Heart left ventricle (tissue), 16 donors: ENCODE results near the gene WTAP. TPM values are rescaled to one million over a fixed set of nuclear protein-coding genes. Genes with fewer than 3 reads are reported as not detected.
A peak's percentile ranks its signal among the peaks of the same experiment; 100 is the strongest.

Source experiments
- ATAC-seq, 4 donors: fragments of 200-7000 bp; cut with Tn5 transposase; one replicate each; pipeline ENCODE4 v1.9.1; 2020 to 2022; ENCODE audit warnings: moderate library complexity in 4 of 4, mild to moderate bottlenecking in 3 of 4, moderate number of reproducible peaks in 1 of 4
- DNase-seq, 5 donors: peaks; one replicate each; pipeline ENCODE4 v3.0.0-alpha.2; 2020
- H3K27ac ChIP-seq, 12 donors: fragments of 200-600 bp; sonication (generic) in 4 of 12; one replicate each; pipeline versions ENCODE4 v1.5.0 to v1.8.0; 2016 to 2022; ENCODE audit warnings: mild to moderate bottlenecking in 2 of 12
- H3K27me3 ChIP-seq, 9 donors: fragments of 200-600 bp; sonication (generic) in 2 of 9; one replicate each; pipeline versions ENCODE4 v1.5.1 to v1.8.0; 2016 to 2022; ENCODE audit warnings: mild to moderate bottlenecking in 3 of 9
- H3K36me3 ChIP-seq, 9 donors: fragments of 200-600 bp; sonication (generic) in 2 of 9; one replicate each; pipeline versions ENCODE4 v1.5.0 to v1.8.0; 2018 to 2022; ENCODE audit warnings: mild to moderate bottlenecking in 2 of 9
- H3K4me1 ChIP-seq, 12 donors: fragments of 200-600 bp; sonication (generic) in 4 of 12; one replicate each; pipeline versions ENCODE4 v1.5.0 to v1.8.0; 2016 to 2022; ENCODE audit warnings: mild to moderate bottlenecking in 3 of 12
- H3K4me3 ChIP-seq, 12 donors: fragments of 200-600 bp; sonication (generic) in 4 of 12; one replicate each; pipeline versions ENCODE4 v1.5.0 to v1.8.0; 2017 to 2022; ENCODE audit warnings: mild to moderate bottlenecking in 9 of 12, moderate library complexity in 4 of 12
- H3K9me3 ChIP-seq, 12 donors: fragments of 200-600 bp; sonication (generic) in 4 of 12; one replicate each; pipeline versions ENCODE4 v1.5.0 to v1.8.0; 2016 to 2022; ENCODE audit warnings: mild to moderate bottlenecking in 1 of 12
- POLR2A ChIP-seq, 2 donors: fragments of 450-650 bp; IDR thresholded peaks; one replicate each; pipeline ENCODE4 v1.6.1; 2017; ENCODE audit warnings: antibody characterized with exemption in 2 of 2, mild to moderate bottlenecking in 2 of 2, moderate library complexity in 2 of 2
- WGBS, 4 donors: extraction: QIAGEN DNeasy Blood & Tissue Kit in 2 of 4; methylation state at CpG; one replicate each; pipeline versions ENCODE4 v1.1.5 to v1.1.7; 2013 to 2018; 5-methylcytosine and 5-hydroxymethylcytosine counted together
- intact Hi-C, 10 donors: fragments of 100-400 bp; cut with DNase I; formaldehyde crosslinking; loops; one replicate each; pipeline versions ENCODE4 v1.11.1 to v1.14.2; 2022
- polyA plus RNA-seq, 2 donors: library from polyadenylated mRNA; stranded (reverse); fragments of 200-250 nt; gene quantifications; one replicate each; pipeline ENCODE4 v1.2.3, GENCODE V29; 2013
- total RNA-seq, 9 donors: library from RNA; depleted of rRNA in 2 of 9; stranded (reverse); fragments of >200 nt in 2 of 9; fragmentation: NEBNext Ultra II Directional in 3 of 9; extraction: Animal tissue kit (Norgen Biotek cat#: 25700) in 3 of 9; gene quantifications; one replicate each; pipeline versions ENCODE4 v1.1.0 to v1.2.4, GENCODE V29; 2016 to 2023
- TF ChIP-seq, protein P1 (sequence below), 12 donors: fragments of 200-600 bp; sonication (generic) in 4 of 12; IDR thresholded peaks; one replicate each; pipeline versions ENCODE4 v1.5.0 to v1.8.0; 2018 to 2022; ENCODE audit warnings: antibody characterized with exemption in 12 of 12, mild to moderate bottlenecking in 5 of 12
- donor health status: ischemic (EF 13 %, LVEDD 7.1; RV severe dilation, severe dysfunction).
- donor health status: healthy with polysubstance abuse.
- donor health status: DM: no; HTN: yes; CAD: no.
- donor health status: DM: no; HTN: no; CAD: no.
- donor health status: ischemic (EF 25% LVEDD 6.9; RV normal size, moderate dysfunction).
- donor health status: ischemic (EF 25% LVEDD 5.7; RV mildly dilated, moderate dysfunction).
- donor health status: healthy.
- donor health status: DM: yes; HTN: yes; CAD: no.
- donor health status: ischemic (EF 35%, LVEDD 5.7; RV mildly dilated, moderate dysfunction).
- donor health status: nonischemic (EF 11% LVEDD 7.7; RV severe dilation, severe dysfunction).
- donor health status: DM: yes; HTN: yes; CAD: no.
- donor health status: PGD.
- donor health status: ischemic (EF 29% LVEDD 5.4; RV normal size, mild dysfunction).
- donor health status: nonischemic (EF 23%, LVEDD 6.1; RV moderate dilation, normal function).

WTAP gene
- total and polyA plus RNA-seq, 11 donors: 30.7 to 75.3 (median 48.2) TPM

DNA sequence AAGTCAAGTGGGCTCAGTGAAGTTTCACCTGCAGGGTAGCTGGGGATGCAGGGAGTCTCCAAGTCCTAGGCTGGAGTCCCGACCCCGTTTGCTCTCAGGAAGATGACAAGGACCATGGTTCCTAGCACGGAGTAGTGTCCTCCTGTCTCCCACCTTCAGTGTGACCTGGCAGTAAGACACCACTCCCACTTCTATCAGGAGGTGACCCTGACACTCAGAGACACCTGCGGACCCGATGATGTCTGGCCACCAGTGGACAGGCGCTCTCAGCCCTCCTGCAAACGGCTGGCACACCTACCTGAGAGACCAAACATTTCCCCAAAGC, 35.4 kb upstream of the WTAP start:
- Histone ChIP-seq H3K36me3 (peaks cover 0 to 47% (median 29%) of the 10 kb centered on the region in 9 donors), H3K4me3 (peak overlapping the region; percentile 68 to 100 (median 92)), H3K4me1 (peaks cover 0 to 63% (median 40%) of the 10 kb centered on the region in 12 donors), H3K9me3 (no peaks in the 10 kb centered on the region), H3K27ac (peak overlapping the region; percentile 91 to 100 (median 98)), H3K27me3 (no peaks in the 10 kb centered on the region)
- 24 to 28% (median 26%) methylated on average over 7 of the region's 7 CpGs for WGBS, 4 donors
- DNase-seq: no peak
- ATAC-seq: no peak
- intact Hi-C loops: loop anchor here (1.0 to 10.0 kb wide), 13 partner anchors 35 to 253 kb away; partner anchors contain the start of genes TCP1 (in 7 of the 10), WTAP (in 4 of the 10), ACAT2 (in 3 of the 10) and MRPL18 (in 2 of the 10)
- TF ChIP-seq, protein P1, sequence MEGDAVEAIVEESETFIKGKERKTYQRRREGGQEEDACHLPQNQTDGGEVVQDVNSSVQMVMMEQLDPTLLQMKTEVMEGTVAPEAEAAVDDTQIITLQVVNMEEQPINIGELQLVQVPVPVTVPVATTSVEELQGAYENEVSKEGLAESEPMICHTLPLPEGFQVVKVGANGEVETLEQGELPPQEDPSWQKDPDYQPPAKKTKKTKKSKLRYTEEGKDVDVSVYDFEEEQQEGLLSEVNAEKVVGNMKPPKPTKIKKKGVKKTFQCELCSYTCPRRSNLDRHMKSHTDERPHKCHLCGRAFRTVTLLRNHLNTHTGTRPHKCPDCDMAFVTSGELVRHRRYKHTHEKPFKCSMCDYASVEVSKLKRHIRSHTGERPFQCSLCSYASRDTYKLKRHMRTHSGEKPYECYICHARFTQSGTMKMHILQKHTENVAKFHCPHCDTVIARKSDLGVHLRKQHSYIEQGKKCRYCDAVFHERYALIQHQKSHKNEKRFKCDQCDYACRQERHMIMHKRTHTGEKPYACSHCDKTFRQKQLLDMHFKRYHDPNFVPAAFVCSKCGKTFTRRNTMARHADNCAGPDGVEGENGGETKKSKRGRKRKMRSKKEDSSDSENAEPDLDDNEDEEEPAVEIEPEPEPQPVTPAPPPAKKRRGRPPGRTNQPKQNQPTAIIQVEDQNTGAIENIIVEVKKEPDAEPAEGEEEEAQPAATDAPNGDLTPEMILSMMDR (IDR thresholded peaks at IDR 0.05): no peak
- TF ChIP-seq POLR2A (IDR thresholded peaks at IDR 0.05): no peak

DNA sequence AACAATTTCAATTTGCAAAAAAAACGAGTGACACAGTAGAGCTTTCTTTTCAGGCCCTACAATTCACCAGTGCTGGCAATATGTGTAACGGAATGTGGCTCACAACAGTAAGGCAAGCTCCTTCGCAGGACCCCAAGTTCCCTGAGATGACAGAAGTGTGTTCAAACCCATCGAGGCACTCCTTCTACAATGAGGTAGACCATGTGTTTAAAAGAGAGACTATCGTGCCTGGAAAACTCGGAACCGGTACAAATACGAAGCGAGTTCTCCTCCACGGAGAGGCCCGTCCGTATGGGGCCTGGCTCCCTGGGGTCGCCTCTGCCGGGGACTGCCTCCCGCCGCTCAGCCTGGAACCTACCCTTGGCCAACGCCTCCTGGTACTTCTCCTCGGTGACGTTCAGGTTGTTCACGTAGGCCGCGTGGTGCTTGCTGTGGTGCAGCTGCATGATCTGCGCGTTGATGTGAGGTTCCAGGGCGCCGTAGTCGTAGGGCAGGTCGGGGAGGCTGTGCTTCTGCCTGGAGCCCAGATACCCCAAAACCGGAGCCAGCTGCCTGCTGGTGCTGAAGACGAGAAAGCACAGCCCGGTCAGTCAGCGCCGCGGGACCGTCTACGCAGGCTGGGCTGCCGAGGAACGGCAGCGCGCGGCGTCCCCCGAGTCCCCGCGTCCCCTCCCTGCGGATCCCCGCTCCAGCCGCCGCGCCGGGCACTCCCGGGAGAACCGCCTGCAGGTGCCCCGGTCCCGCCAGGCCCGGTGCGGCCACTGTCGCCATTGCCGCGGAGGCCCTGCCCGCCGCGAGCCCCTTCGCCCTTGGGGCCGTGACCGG, 34.8 kb upstream of the WTAP start:
- H3K9me3 ChIP-seq: no peaks in the 10 kb centered on the region
- peak in 3 of 4 donors; percentile 15 to 58 (median 45) for ATAC-seq
- intact Hi-C loops: loop anchor here (1.0 to 10.0 kb wide), 15 partner anchors 34 to 252 kb away; partner anchors contain the start of genes TCP1 (in 8 of the 10), WTAP (in 7 of the 10), ACAT2 (in 3 of the 10) and MRPL18 (in 2 of the 10)
- TF ChIP-seq, protein P1 (IDR thresholded peaks at IDR 0.05): no peak
- no peak for TF ChIP-seq POLR2A (IDR thresholded peaks at IDR 0.05)
- peaks cover 0 to 41% (median 23%) of the 10 kb centered on the region in 9 donors for H3K36me3 ChIP-seq
- 1 to 2% (median 1%) methylated on average over 23 to 66 of the region's 66 CpGs for WGBS, 4 donors
- H3K27me3 ChIP-seq: no peaks in the 10 kb centered on the region
- DNase-seq: peak; percentile 47 to 77 (median 63)
- peaks cover 0 to 59% (median 40%) of the 10 kb centered on the region in 12 donors for H3K4me1 ChIP-seq
- peak overlapping the region; percentile 68 to 100 (median 92) for H3K4me3 ChIP-seq
- peak overlapping the region; percentile 91 to 100 (median 98) for H3K27ac ChIP-seq

DNA sequence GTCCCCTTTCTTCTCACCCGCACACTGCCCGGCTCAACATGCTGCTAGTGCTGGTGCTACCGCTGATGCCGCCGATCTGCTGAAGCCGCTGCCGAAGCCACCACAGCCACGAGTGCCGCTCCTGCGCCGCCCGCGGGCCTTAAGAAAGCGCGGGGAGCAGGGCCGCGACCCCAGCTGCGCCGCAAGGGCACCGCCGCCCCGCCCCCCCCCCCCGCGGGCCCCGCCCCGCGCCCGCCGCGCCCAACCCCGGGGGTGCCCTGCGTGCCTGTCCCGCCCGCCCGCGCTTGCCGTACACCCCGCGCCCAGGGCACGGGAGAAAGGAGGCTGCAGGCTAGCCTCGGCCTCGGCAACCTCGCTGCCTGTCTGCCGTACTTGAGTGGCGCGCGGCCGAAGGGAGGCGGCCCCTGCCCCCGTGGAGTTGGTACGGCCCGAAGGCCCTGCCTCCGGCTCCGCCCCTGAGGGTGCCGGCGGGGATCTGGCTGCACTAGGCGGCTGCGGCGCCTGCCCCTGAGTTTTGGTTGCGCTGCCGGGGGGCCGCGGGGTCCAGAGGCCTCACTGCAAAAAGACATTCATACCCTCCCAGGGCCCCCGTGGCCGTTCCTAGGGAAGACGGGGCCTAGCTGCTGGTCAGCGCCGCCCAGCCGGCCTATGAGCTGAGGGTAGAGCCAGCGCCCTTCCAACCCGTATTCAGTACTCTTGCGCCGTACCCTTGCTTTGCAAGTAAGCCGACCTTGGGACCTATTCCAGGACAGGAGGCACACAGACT, 34.0 kb upstream of the WTAP start, which contains the start of gene SOD2:
Gene SOD2 (minus strand): TSS at position 114 of the 766 bp plus-strand sequence. CDS start 74 bp downstream, at position 40.
- ATAC-seq: peak; percentile 85 to 91 (median 88)
- Histone ChIP-seq H3K9me3 (no peaks in the 10 kb centered on the region), H3K4me1 (peaks cover 0 to 53% (median 40%) of the 10 kb centered on the region in 12 donors), H3K27ac (peak within 1 kb of the TSS; percentile 91 to 100 (median 98)), H3K27me3 (no peaks in the 10 kb centered on the region), H3K36me3 (peaks cover 0 to 33% (median 15%) of the 10 kb centered on the region in 9 donors), H3K4me3 (peak within 1 kb of the TSS; percentile 68 to 100 (median 92))
- peak; percentile 45 to 87 for TF ChIP-seq POLR2A (IDR thresholded peaks at IDR 0.05)
- TF ChIP-seq, protein P1 (IDR thresholded peaks at IDR 0.05): no peak
- intact Hi-C loops: loop anchor here (1.0 to 10.0 kb wide), 14 partner anchors 33 to 251 kb away; partner anchors contain the start of genes TCP1 (in 8 of the 10), WTAP (in 7 of the 10), ACAT2 (in 3 of the 10) and MRPL18 (in 1 of the 10)
- 0 to 1% (median 0%) methylated on average over 2 to 72 of the region's 74 CpGs for WGBS, 4 donors
- peak; percentile 85 to 92 (median 89) for DNase-seq
